NOMO-1 (cell line): ENCODE data around the gene BANP.
"Not testable (repeated sequence)": the region's sequence is repeated elsewhere in the genome, so short reads cannot be mapped to it uniquely, and the experiment has no call there.

ENCODE experiments used
- DNase-seq, 2 experiments: peaks; one replicate each; lab custom pipeline; 2025; ENCODE audit not compliant: unreplicated experiment in 2 of 2; lab: John Stamatoyannopoulos, UW

BANP gene

DNA sequence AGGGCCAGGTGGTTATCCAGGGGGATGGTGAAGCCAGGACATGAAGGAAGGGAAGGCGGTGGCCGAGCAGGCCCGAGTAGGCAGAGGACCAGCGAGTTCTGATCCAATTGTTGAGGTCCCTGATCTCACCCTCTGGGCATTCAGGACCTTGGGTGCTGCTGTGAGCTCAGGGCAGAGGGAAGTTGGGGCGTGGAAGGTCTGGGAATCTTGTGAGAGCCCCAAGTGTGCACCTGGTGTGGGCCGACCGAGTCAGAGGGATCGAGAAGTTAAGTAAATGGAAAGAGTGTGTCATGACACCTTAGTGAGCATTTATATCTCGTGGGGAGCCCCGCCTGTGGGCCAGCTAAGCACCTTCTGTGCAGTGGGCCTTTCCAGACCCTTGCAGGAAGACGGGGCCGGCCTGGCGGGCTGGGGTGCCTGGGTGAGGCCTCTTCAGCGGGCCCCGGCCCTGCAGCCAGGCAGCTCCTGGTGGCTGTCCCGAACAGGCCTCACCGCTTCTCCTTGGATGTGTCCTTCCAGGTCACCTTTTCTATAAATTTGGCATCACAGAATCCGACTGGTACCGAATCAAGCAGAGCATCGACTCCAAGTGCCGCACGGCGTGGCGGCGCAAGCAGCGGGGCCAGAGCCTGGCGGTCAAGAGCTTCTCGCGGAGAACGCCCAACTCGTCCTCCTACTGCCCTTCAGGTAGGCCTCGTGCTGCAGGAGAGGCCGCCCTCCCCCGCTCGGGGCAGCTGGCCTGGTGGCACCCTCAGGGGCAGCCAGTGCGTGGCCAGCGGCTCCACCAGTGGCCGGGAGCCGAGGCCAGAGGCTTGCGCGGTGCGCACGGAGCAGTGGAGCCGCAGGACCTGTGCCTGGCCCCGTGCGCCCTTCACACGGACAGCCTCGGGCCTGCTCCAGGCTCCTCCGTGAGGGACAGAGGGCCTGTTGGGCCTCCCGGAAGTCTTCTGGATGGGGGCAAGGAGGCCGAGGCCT lies 76.0 kb downstream of the BANP start:
- no peak for DNase-seq

DNA sequence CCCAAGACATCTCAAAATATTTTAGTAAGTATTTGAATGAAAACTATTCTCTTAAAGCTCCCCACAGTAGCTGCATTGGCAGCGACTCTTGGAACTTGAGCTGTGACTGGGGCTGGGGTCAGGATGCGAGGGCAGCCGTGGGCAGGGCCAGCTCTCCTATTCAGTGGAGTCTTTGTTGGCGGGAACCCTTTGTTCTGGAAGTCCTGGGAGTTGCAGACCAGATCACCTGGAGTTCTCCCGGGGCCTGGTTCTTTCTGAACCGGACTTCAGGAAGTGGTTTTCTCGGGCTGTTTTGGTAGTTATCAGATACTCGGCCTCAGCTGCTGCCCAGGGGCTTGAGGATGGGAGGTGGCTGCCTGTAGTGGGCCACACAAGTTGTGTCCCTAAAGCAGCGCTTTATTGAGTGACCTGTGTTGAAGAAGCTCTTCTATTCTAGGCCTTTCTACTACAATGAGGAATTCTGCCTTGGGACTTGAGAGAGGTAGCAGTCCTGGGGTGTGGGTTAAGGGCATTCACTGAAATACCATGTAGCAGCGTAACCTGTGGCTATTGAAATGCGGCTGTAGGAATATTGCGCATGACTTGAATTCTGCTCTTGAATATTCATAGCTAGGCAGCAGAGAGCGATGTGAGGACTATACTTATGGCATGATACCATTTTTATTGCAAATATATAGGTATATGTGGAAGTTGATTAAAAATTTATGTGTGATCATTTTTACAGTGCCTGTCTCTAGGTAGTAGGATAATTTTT lies 77.1 kb downstream of the BANP start:
- not testable (repeated sequence) for DNase-seq

DNA sequence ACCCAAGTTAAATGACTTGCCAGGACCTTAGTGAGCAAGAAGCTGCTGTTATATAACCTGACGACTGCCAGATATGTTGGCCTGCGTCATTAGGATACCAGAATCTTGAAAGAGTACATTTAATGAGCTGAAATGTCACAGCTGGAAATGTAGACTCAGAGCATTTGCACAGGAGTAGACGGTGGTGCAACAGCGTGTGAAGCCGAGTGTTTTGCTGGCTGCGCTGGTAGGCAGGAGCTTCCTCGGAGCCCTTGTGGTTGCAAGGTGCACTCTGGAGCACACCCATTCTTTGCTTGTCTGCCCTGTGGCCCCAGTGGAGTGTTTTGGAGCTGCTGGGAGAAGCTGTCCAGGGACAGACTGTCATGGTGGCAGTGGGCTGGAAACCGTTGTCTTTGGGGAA lies 79.3 kb downstream of the BANP start:
- no peak for DNase-seq

DNA sequence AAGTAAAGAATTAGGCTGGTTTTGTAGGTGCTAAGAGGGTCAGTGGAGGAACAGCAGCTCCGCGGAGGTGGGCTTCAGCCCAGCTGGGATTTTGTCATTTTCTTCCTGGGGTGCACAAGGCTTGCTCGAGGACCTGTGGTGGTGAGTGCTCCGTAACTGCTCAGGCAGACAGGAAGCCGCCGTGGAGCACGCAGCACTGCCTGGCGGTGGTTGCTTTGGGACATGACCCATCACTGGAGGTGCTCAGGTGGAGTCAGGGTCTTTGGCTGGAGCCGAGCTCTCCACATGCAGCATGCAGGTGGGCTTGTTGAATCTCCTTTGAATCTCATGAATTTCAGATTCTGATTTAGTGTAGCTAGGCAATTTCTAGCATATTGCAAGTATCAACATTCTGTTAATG lies 79.7 kb downstream of the BANP start:
- DNase-seq: not testable (repeated sequence)

DNA sequence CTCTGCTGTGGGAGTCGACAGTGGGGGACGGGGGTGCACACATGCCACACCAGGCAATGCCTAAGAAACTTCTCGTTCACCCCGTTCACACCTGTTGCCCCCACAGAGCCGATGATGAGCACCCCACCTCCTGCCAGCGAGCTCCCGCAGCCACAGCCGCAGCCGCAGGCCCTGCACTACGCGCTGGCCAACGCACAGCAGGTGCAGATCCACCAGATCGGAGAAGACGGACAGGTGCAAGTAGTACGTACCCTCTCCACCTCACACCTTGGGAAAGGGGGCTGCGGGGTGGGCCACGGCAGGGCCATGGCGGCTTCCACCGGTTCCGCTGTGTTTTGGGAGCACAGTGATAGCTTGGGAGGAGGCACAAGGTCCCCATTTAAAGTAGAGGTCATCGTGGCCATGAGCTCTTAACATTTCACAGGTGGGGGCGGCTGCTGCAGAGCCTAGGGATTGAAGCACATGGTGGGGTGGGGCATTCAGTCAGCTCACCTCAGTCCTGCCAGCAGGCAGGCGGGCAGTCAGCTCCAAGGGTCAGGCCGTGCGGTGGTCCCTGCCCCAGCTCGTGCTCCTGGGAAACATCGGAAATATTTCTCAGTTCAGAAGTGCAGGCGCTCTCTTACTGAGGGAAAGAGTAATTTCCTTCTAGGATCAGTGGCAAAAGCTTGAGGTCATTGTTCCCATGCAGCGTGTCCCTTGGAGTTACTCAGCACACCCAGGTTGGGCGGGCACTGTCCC lies 81.9 kb downstream of the BANP start:
- DNase-seq: not testable (repeated sequence)

DNA sequence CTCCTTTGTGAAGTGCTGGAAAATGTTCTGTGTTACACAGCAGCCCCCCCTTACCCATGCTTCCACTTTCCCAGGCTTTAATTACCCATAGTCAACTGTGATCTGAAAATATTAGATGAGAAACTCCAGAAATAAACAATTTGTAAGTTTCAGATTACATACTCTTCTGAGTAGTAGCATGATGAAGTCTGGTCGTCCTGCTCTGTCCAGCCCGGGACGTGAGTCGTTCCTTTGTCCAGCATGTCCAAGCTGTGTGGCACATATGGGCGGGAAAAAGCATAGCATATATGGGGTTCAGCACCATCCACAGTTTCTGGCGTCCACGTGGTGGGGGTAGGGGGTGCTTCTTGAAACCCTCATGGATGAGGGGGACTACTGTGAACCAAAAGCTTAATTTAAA lies 83.5 kb downstream of the BANP start:
- no peak for DNase-seq

DNA sequence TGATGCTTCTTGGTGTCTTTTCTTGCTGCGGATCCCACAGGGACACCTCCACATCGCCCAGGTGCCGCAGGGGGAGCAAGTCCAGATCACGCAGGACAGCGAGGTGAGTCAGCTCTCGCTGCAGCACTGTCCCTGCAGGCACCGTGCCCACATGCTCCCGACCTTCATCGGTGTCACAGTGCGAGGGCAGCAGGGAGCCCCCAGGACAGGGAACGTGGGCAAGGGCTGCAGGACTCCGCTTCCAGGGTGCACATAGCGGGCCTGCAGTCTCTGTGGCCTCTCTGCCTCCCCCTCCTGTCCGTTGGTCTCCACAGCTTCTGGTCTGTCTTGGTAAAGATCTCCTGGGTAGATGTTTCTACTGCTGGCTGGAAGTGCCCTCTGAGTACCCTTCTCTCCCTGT lies 84.1 kb downstream of the BANP start:
- DNase-seq: no peak

DNA sequence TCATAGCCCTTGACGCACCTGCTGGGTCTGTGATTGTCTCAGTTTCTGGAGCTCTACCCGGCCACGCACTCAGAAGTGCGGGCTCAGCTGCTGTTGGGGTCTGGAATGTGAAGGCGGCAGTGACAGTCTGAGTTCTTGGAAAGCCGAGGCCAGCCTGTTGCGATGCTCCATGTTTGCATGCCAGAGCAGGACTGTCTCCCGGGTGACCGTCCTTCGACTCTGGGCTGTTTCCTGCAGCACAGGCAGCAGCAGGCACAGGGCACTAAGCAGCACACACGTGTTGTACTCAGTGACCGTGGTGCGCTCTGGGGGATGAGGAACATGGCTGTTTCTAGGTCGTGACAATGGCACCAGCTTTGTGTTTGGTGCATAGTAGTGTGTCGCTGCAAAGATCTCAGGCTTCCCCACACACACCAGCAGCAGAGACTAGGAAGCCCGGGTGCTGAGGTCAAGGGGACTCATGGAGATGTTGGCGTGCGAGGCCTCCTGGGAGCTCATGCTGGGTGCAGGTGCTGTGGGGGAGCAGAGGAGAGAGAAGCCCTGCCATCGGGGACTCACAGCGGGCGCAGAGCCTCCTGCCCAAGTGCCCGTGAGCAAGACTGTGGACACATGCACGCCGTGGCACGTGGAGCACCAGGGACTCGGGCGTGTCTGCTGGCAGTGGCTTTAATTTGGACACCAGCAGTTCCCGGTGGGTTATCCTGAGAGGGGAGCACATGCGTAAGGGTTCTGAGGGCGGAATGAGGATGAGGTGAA lies 84.8 kb downstream of the BANP start:
- DNase-seq: not testable (repeated sequence)

DNA sequence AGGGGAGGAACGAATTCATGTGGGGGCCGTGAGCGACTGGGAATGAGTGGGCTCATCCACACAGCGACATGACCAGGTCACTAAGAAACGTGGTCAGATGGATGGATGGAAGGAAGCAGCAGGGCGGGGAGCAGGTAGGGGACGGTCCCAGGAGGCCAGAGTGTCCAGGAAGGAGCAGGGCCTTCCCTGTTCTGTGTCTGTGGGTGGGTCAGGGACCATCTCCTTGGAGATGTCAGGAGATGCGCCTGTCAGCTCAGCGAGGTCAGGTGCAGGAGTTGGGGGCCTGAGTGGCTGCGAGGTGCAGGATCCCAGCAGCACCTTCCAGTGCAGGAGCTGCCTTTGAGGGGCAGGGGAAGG lies 85.4 kb downstream of the BANP start:
- not testable (repeated sequence) for DNase-seq

DNA sequence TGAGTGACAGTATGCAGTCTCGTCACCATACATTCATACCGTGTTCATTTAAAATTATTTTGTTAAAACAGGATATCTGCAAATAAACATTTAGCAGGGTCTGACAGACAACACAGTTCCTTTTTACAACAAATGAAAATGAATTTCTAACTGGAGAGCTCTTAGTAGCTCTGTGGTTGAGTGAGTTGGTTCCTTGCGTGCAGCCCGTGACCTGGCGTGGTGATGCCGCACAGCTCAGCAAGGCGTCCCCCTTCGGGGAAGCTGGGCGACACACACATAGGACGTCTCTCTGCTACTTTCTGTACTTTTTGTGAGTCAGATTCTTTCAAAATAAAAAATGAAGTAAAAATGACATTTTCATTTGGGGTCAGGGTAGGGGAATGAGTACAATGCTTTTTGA lies 86.1 kb downstream of the BANP start:
- DNase-seq: not testable (repeated sequence)

DNA sequence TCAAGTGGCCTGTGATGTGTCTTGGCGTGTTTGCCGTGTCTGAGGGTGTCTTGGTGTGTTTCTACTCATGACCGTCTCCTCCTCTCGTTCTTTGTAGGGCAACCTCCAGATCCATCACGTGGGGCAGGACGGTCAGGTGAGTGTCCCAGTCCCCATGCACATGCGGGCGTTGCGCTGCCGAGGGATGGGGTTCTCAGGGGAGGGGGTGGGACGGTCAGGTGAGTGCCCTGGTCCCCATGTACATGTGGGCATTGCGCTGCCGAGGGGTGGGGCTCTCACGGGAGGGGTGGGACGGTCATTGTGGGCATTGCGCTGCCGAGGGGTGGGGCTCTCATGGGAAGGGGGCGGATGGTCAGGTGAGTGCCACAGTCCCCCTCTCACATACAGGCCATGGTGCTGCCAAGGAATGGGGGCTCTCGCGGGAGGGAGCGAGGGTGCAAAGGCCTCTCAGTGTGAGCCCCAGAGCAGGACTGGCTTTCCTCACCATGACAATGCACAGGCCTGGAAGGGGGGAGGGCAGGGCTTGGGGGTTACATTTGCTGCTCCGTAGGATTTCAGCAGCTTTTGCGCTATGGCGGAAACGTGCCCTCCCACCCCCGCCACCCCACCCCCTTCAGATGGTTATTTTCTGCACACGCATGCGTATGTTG lies 86.8 kb downstream of the BANP start:
- DNase-seq: not testable (repeated sequence)

DNA sequence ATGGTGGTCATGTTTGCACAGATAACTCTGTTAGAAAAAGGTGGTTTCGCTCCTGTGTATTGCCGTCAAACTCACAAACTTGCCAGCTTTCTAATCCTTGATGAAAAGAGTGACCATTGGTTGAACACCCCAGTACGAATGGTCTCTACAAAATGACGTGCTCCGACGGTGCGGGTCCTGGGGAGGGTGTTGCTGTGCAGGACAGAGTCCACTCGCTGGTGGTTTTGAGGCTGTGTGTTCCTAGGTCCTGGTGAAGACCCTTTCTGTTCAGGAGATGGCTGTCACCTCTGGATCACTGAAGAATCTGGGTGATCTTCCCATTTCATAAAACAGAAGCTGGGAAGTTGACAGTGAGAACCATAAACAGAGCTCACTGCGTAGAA lies 87.3 kb downstream of the BANP start:
- DNase-seq: not testable (repeated sequence)

DNA sequence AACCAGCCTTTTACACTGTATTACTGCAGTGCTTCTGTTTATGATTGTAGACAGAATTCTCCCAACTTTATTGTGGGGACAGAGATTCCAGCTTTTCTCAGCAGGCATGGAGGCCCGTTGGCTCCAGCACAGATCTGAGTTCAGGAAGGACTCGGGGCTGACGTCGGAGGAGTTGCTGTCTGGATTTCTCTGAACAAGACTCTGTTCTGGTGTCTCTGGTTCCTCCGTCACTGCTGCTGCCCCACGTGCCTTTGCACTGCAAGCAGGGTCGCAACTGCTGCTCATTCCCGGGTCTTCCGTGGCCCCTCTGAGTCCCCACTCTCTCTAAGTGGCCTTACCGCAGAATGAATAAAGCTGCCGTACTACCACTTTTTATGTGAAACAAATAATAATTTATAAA lies 88.4 kb downstream of the BANP start:
- no peak for DNase-seq

DNA sequence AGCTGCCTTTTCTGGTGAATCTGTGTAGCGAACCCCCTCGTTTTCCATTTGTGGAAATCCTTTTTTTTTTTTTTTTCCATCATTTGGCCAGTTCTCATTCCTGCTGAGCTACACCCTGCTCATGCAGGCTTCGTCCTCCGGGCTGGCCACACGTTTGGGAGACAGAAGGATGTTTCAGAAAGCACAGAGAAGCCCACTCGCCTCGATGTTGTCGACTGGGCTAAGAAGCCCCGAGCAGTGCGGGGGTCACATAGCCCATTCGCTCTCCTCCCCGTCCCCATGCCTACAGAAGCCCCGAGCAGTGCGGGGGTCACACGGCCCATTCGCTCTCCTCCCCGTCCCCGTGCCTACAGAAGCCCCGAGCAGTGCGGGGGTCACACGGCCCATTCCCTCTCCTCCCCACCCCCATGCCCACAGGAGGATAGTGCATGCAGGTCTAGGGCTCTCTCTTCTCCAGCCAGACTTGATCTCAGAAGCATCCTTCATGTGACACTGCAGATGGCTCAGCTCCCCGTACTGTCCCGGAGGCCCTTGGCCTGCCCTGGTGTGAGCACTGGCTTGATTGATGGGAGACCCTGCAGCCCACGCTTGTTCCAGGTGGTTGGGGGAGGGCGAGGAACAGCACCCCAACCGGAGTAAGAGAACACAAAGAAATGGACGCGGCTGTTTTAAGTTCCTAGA lies 89.1 kb downstream of the BANP start:
- not testable (repeated sequence) for DNase-seq

DNA sequence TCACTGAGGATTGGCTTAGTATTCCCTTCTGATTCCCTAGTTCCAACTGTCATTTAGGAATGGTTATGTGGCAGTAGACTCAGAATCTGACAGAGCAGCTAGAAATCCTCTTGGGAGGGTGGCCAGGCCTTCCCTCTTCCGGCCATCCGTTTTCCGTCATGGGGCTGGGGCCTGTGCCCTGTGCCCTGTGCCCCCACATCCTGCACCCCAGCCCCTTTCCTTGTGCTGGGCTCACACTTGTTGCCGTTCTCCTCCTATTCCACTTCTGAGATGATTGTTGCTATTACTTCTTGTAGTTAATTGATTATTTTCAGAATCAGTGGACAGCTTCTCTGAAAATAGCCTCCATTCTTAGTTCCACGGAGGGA lies 89.6 kb downstream of the BANP start:
- DNase-seq: not testable (repeated sequence)

DNA sequence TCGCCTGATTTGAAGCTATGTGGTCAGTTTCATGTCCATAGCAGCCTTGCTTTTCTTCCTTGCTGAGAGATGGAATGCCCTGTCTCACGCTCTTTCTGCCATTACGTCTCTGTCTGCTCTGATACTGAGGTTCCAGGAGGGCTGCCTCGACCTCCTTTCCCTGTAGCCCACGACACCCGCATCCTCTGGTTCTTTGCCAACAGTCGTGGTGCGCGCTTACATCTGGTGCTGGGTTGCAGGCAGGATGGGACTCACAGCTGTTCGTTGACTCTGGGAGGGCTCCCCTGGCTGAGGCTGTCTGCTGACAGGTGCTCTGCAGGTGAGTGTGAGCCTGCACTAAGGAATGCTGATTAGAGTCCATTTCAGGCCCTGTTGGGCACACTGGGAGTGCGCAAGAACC lies 90.3 kb downstream of the BANP start:
- not testable (repeated sequence) for DNase-seq

DNA sequence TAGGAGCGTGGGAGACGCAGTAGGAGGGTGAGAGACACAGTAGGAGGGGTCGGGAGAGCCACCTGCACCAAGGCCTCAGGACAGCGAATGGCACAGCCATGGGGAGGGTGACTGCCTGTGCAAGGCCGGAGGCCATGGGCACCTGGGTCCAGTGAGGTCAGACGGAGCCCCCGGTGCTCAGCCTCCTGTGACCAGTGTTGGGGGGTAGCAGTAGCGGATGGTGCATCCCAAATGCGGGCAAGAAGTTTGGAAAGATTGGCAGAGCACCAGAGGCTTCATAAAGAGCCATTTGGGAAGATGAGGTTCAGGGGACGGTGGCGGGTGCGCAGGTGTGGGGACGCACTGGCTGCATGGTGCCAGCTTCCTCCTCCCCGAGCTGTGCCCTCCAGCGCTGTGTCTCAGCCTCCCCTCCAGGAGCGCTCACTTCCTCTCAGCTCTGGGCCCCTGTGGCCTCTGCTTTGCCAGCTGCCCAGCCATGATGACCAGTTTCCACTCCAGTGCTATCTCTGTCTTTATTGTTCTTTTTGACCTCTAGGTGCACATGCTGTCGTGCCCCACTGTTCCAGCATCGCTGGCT lies 90.8 kb downstream of the BANP start:
- DNase-seq: not testable (repeated sequence)

DNA sequence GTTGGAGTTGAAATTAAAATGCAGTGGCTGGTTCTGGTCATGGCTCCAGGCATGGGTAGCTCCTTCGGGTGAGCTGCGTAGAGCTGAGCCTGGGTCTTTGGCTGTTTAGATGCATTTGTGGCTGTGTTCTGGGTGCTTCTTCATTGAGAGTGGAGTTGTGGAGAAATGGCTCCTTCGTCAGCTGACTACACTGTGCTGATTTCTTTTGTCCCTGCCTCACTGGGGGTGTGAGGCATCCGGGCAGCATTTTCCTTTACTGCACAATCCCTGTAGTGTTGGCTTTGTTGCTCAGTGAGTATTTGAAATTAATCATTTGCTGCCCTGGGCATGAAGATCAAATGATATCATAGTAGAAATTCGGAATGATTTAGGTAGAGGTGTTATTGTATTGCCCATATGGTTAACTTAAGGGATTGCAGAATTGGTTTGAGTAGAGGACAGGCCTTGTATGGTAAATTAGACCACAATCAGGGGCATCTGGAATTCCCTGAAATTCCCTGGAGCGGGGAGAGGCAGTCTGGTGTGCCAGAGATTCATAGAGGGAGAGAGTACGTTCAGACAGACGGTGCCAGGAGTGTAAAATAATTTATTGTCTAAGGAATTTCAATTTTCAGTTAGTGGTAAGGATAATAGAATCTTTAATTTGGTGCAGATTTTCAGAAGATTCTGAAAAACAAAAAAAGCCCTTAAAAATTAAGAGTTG lies 92.1 kb downstream of the BANP start:
- DNase-seq: not testable (repeated sequence)
